NCI-H226 (cell line): ENCODE results near the gene GRB10.
"Not testable (repeated sequence)": the region's sequence is repeated elsewhere in the genome, so short reads cannot be mapped to it uniquely, and the experiment has no call there.

Source experiments
- DNase-seq: peaks from one replicate; pipeline ENCODE4 v3.0.0-alpha.2; 2015

The GRB10 gene

DNA sequence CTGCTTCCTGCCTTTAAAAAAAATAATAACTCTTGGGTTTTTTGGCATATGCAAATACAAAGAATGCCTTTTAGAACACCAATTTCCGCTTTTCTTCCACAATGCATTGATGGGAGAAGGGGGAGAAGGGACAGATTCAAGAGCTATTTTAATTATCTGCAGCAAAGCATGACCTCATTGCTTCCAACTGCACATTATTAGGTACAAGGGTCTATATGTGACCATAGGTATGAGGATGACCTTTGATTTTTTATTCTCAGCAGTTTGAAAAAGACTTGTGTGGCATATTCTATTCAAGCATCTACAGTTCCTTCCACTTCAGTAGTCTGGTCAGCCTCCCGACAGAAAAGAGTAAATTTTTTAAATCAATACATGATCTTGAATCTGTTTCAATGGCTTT, 39.7 kb downstream of the GRB10 start:
- no peak for DNase-seq

GRCh38 chr7:50742401-50742800, 40.3 kb downstream of the GRB10 start:
- DNase-seq: no peak

- DNase-seq: no peak
Measured at GRCh38 chr7:50739744-50740435, 42.8 kb downstream of the GRB10 start.

GRCh38 chr7:50738932-50739331, 43.8 kb downstream of the GRB10 start:
- no peak for DNase-seq

DNA sequence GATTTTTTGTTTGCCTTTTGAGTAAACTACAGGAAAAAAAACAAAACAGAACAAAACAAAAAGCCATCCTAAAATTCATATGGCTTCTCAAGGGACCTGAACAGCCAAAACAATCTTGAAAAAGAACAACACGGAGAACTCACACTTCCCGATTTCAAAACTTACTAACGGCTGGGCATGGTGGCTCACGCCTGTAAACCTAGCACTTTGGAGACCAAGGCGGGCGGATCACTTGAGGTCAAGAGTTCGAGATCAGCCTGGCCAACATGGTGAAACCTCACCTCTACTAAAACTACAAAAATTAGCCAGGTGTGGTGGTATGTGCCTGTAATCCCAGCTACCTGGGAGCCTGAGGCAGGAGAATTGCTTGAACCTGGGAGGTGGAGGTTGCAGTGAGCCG, 46.9 kb downstream of the GRB10 start:
- not testable (repeated sequence) for DNase-seq

GRCh38 chr7:50735333-50735732, 47.4 kb downstream of the GRB10 start:
- no peak for DNase-seq

GRCh38 chr7:50734246-50734645, 48.5 kb downstream of the GRB10 start:
- no peak for DNase-seq

DNA sequence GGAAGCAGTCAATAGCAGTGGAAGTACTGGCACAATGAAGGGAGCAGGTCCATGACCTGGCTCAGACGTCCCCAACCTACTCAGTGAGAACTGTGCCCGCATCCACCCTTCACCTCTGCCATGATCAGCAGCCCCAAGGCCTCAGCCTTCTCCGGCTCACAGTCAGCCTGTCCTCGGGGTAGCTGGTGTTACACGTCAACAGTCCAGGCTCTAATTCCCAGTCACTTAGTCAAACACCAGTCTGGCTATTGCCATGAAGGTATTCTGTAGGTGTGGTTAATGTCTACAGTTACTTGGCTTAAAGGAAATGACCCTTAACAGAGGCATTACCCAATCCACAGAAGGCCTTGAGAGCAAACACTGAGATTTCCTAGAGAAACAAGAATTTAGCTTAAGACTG, 49.1 kb downstream of the GRB10 start:
- peak; percentile 25 for DNase-seq

- no peak for DNase-seq
Measured at GRCh38 chr7:50731703-50732582, 50.8 kb downstream of the GRB10 start.

GRCh38 chr7:50730446-50731400, 52.0 kb downstream of the GRB10 start:
- no peak for DNase-seq

DNA sequence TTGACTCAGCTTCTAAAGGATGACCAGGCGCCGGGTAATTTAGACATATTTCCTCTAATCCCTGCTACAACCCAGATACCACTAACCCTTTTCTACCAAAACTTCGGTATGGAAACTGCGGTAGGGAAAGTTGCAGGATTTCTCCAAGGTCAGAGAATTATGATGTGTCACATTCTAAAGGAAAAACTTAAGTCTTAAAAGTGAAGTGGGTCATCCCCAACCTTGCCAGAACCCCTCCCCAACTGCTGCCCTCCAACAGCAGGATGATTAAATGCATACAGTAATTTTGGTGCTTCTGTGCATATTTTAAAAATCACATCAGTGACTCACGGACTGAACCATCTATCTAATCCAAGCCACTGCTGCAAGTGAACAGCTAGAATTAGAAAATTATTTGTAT, 52.7 kb downstream of the GRB10 start:
- DNase-seq: no peak

- DNase-seq: peak; percentile 21
Measured at GRCh38 chr7:50728184-50728583, 54.5 kb downstream of the GRB10 start.

DNA sequence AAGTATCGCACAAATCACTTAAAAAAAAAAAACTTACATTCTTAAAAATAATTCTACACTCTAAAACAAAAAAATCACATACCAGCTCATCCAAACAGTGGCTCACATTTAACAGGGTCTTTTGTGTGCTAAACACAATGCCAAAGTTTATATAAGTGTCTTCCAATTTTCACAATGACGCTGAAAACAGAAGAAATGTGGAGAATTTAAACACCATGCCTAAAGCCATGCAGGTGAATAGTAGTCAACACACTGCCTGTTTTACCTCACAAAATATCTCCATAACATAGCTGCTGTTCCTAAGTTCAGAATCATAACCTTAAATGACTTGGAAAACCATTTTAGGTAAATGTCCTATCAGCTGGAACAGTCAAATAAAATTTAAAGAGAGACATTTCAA, 55.0 kb downstream of the GRB10 start:
- no peak for DNase-seq

DNA sequence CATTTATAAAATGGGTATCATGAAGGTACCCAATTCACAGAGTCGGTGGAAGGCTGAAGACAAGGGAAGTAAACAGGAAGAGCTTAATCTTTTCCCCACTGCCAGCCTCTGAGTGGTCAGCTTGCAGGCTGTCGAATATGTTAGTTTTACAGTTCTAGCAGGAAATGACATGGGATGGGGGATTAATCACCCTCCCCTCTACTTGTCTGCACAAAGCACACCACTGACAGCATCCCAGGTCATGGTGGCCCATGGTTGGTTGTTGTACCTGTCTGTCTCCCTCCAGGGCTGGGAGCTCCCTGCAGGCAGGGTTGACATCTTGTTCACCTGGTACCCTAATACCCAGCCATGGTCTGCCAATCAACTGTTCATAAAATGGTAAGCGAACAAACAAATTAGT, 55.6 kb downstream of the GRB10 start:
- no peak for DNase-seq

GRCh38 chr7:50725774-50726173, 56.9 kb downstream of the GRB10 start:
- DNase-seq: no peak

DNA sequence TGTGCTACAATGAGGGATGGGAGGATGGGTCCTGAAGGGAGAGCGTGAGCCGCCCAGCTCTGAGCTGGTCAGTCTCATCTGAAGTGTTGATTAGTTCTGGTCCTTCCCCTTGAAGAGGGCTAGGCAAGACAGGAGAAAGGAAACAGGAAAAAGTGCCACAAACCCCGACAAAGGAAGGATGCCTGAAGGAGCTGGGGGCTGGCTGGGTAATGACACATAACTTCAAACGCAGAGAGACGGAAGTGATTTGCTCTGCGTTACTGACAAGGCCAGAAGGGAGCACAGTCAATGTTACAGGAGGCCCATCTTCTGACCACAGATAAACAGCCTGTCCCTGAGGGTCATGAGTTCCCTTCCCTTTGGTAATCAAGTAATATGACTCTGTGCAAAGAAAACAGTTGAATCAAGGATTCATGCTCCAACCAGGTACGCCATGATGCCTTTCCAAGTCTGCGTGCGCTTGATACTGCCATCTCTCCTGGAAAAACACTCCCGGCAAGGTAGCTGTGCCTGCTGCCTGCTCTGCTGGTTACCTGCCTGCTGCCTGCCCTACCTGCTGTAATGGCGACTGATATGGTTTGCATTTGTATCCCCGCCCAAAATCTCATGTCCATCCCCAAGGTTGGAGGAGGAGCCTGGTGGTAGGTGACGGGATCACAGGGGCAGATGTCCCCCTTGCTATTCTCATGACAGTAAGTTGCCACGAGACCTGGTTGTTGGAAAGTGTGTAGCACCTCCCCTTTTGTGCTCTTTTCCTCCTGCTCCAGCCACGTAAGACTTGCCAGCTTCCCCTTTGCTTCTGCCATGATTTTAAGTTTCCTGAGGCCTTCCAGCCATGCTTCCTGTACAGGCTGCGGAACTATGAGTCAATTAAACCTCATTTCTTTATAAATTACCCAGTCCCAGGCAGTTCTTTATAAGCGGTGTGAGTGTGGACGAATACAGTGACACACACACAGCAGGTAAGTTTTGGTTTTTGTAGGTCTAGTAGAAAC, 57.9 kb downstream of the GRB10 start:
- DNase-seq: no peak

DNA sequence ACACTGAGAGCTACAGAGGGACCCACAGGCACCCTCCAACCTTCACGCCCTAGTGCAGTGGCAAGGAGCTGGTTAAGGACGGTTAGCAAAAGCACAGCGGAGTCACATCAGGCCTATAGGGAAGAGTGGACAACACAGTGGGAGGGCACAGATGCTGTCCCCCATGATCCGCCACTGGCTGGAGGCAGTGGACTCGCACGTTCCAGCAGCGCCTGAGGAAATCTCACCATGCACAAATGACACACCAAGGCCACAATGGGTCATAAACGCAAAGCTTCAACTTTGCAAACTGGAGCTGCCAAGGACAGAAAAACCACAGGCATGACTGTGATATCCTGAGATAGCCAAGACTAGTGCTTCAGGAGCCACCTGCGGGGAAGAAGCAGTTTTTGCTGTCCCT, 58.8 kb downstream of the GRB10 start:
- DNase-seq: no peak

- no peak for DNase-seq
Measured at GRCh38 chr7:50723173-50723572, 59.5 kb downstream of the GRB10 start.

DNA sequence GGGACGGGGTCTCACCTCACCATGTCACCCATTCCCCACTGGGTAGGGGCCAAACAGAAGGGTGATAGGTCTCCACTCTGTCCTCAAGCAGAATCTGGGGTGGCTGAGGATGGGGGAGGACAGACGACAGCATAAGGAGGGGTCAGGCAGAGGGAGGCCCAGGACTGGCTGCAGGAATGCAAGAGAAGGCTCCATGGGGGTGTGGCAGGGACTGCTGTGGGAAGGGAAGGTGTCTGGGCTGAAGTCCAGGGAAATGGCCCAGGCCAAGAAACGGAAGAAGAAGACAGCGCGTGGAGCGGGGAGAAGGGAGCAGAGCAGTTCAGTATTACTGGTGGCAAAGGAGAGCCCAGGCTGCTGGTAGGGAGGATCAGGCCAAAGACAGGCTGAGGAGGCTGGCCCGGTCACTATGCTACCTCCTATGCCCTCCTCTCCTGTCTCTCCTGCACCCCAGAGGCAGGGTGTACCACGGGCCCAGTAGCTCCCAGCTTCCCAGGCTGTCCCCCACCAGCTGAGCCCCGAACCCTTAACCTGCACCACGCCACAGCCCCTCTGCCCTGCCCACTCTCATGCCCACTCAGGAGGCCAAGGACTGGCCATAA, 60.9 kb downstream of the GRB10 start:
- no peak for DNase-seq

- DNase-seq: no peak
Measured at GRCh38 chr7:50721160-50721559, 61.5 kb downstream of the GRB10 start.

- DNase-seq: no peak
Measured at GRCh38 chr7:50720295-50720694, 62.4 kb downstream of the GRB10 start.

GRCh38 chr7:50718876-50719275, 63.8 kb downstream of the GRB10 start:
- no peak for DNase-seq
